KMS-11 (cell line): ENCODE data around the gene CIROP.
"Not testable (repeated sequence)": the region's sequence is repeated elsewhere in the genome, so short reads cannot be mapped to it uniquely, and the experiment has no call there.

Experiments used
- H2AFZ ChIP-seq: fragments of 200-600 bp; sonication (generic); 2 replicates; pipeline ENCODE4 v1.6.1; 2016; ENCODE audit warnings: antibody characterized with exemption, mixed run types, low read depth
- H3K27ac ChIP-seq: fragments of 200-600 bp; sonication (generic); 2 replicates; pipeline ENCODE4 v1.6.1; 2016; ENCODE audit warnings: mild to moderate bottlenecking, mixed run types
- H3K27me3 ChIP-seq: fragments of 200-600 bp; sonication (generic); 2 replicates; pipeline ENCODE4 v1.6.1; 2017; ENCODE audit warnings: mild to moderate bottlenecking, low read depth, mixed run types, moderate library complexity; ENCODE audit not compliant: insufficient read depth
- H3K36me3 ChIP-seq: fragments of 200-600 bp; sonication (generic); 2 replicates; pipeline ENCODE4 v1.6.1; 2017; ENCODE audit warnings: mild to moderate bottlenecking, mixed run types; ENCODE audit not compliant: insufficient read depth
- H3K4me1 ChIP-seq: fragments of 200-600 bp; sonication (generic); 2 replicates; pipeline ENCODE4 v1.6.1; 2016; ENCODE audit warnings: mild to moderate bottlenecking, low read depth, mixed run types; ENCODE audit not compliant: poor library complexity, severe bottlenecking
- H3K4me2 ChIP-seq: fragments of 200-600 bp; sonication (generic); 2 replicates; pipeline ENCODE4 v1.7.0; 2016; ENCODE audit warnings: mild to moderate bottlenecking, mixed run types
- H3K4me3 ChIP-seq: fragments of 200-600 bp; sonication (generic); IDR thresholded peaks from 2 replicates; pipeline ENCODE4 v1.6.1; 2017; ENCODE audit warnings: low read depth, low read length, mixed read lengths; ENCODE audit not compliant: insufficient read depth
- H3K79me2 ChIP-seq: fragments of 200-600 bp; sonication (generic); 2 replicates; pipeline ENCODE4 v1.6.1; 2016; ENCODE audit warnings: low read depth, mixed run types; ENCODE audit not compliant: insufficient read depth
- H3K9ac ChIP-seq: fragments of 200-600 bp; sonication (generic); 2 replicates; pipeline ENCODE4 v1.6.1; 2016; ENCODE audit warnings: mild to moderate bottlenecking, mixed run types
- H4K20me1 ChIP-seq: fragments of 200-600 bp; sonication (generic); 2 replicates; pipeline ENCODE4 v1.6.1; 2016; ENCODE audit warnings: mild to moderate bottlenecking, mixed run types; ENCODE audit not compliant: insufficient read depth
- CTCF ChIP-seq: fragments of 200-600 bp; sonication (generic); conservative IDR thresholded peaks from 2 replicates; pipeline ENCODE4 v1.6.1; 2017; ENCODE audit warnings: low read depth, mild to moderate bottlenecking, antibody characterized with exemption, low read length, moderate library complexity, mixed read lengths

The CIROP gene

GRCh38 chr14:23110579-23111365 is 6.0 kb upstream of the CIROP start:
- Histone ChIP-seq H2AFZ (no peak overlapping the region), H3K4me3 (no peak overlapping the region), H3K79me2 (no peaks in the 10 kb centered on the region), H3K4me1 (peaks cover 13% of the 10 kb centered on the region), H3K9ac (no peak overlapping the region), H3K27me3 (no peaks in the 10 kb centered on the region), H3K27ac (no peak overlapping the region), H4K20me1 (no peaks in the 10 kb centered on the region), H3K4me2 (no peak overlapping the region), H3K36me3 (no peaks in the 10 kb centered on the region)
- no peak for TF ChIP-seq CTCF

GRCh38 chr14:23109769-23110168 is 5.0 kb upstream of the CIROP start:
- Histone ChIP-seq H3K27ac (no peak overlapping the region), H3K4me3 (no peak overlapping the region), H3K79me2 (no peaks in the 10 kb centered on the region), H3K36me3 (no peaks in the 10 kb centered on the region), H3K27me3 (no peaks in the 10 kb centered on the region), H3K4me1 (peaks cover 17% of the 10 kb centered on the region), H2AFZ (no peak overlapping the region), H4K20me1 (no peaks in the 10 kb centered on the region), H3K4me2 (no peak overlapping the region), H3K9ac (no peak overlapping the region)
- no peak for TF ChIP-seq CTCF

- not testable (repeated sequence) for H3K79me2 ChIP-seq, H3K4me2 ChIP-seq, H2AFZ ChIP-seq, H3K27me3 ChIP-seq, H4K20me1 ChIP-seq, H3K4me3 ChIP-seq, H3K9ac ChIP-seq, H3K36me3 ChIP-seq, H3K27ac ChIP-seq
- peaks cover 17% of the 10 kb centered on the region for H3K4me1 ChIP-seq
Measured at GRCh38 chr14:23108169-23108568, 3.4 kb upstream of the CIROP start.

- H3K4me1 ChIP-seq, result peaks cover 17% of the 10 kb centered on the region
- H3K27me3 ChIP-seq, H3K9ac ChIP-seq, H3K4me3 ChIP-seq, H3K4me2 ChIP-seq, H3K27ac ChIP-seq, H4K20me1 ChIP-seq, H3K79me2 ChIP-seq, H2AFZ ChIP-seq, H3K36me3 ChIP-seq: not testable (repeated sequence)
Measured at GRCh38 chr14:23107620-23108019, 2.8 kb upstream of the CIROP start.

- Histone ChIP-seq H2AFZ (no peak overlapping the region), H3K4me3 (no peak overlapping the region), H4K20me1 (no peaks in the 10 kb centered on the region), H3K36me3 (no peaks in the 10 kb centered on the region), H3K4me2 (peak overlapping the region; percentile 48; the same call in 1 of the 2 replicates), H3K27ac (no peak overlapping the region), H3K79me2 (no peaks in the 10 kb centered on the region), H3K4me1 (peaks cover 17% of the 10 kb centered on the region), H3K27me3 (no peaks in the 10 kb centered on the region), H3K9ac (no peak overlapping the region)
- TF ChIP-seq CTCF, result no peak
Measured at GRCh38 chr14:23106747-23107045, 1.9 kb upstream of the CIROP start.
